Skeletal muscle tissue (tissue), 5 donors: ENCODE results near the gene OR3A3. TPM values are rescaled to one million over a fixed set of nuclear protein-coding genes. Genes with fewer than 3 reads are reported as not detected.

Experiments
- H3K27ac ChIP-seq: one replicate; pipeline ENCODE4 v1.7.0; 2013; ENCODE audit warnings: mild to moderate bottlenecking, low read depth, low read length, inconsistent platforms
- H3K27me3 ChIP-seq, 3 donors: one replicate each; pipeline ENCODE4 v1.7.0; 2013; ENCODE audit warnings: low read length in 3 of 3; ENCODE audit not compliant: control insufficient read depth in 3 of 3, insufficient read depth in 3 of 3
- H3K36me3 ChIP-seq, 3 donors: one replicate each; pipeline ENCODE4 v1.7.0; 2013; ENCODE audit warnings: low read length in 3 of 3; ENCODE audit not compliant: control insufficient read depth in 3 of 3, insufficient read depth in 3 of 3
- H3K4me1 ChIP-seq, 3 donors: one replicate each; pipeline ENCODE4 v1.7.0; 2013; ENCODE audit warnings: low read length in 3 of 3, mild to moderate bottlenecking in 3 of 3; ENCODE audit not compliant: control insufficient read depth in 3 of 3, insufficient read depth in 3 of 3
- H3K4me3 ChIP-seq, 3 donors: one replicate each; pipeline ENCODE4 v1.7.0; 2013; ENCODE audit warnings: low read length in 3 of 3
- H3K9ac ChIP-seq, 3 donors: one replicate each; pipeline ENCODE4 v1.7.0; 2013; ENCODE audit warnings: low read length in 3 of 3, mild to moderate bottlenecking in 3 of 3, moderate library complexity in 2 of 3, low read depth in 1 of 3
- H3K9me3 ChIP-seq, 3 donors: one replicate each; pipeline ENCODE4 v1.7.0; 2013; ENCODE audit warnings: low read length in 3 of 3; ENCODE audit not compliant: control insufficient read depth in 3 of 3
- small RNA-seq: library from RNA; depleted of rRNA; stranded (forward); fragments of <200 nt; gene quantifications from one replicate; pipeline ENCODE3, GENCODE V24; 2014
- total RNA-seq: library from RNA; depleted of rRNA; stranded (reverse); fragments of >200 nt; gene quantifications from one replicate; pipeline ENCODE4 v1.2.3, GENCODE V29; 2014
- donor health status: Osteomylitis.

OR3A3 gene
- total RNA-seq, 1 donor from 2014 or later: not detected

DNA sequence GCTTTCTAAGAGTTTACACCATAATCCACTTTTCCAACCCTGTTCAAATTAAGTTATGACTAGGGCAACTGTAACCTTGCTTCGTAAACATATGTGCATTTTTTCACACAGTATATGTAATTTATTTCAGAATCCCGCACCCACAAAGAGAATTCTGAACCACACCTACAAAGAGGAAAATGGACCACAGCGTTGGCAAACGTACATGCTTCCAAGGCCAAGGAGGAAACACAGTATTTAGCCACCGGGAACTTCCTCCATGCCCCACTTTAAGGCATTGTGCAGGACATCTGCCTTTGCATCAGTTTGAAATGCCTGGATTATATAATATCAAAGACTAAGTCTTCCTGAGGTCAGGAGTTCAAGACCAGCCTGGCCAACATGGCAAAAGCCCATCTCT is 58.4 kb downstream of the OR3A3 start:
- Histone ChIP-seq H3K9me3 (no peaks in the 10 kb centered on the region), H3K4me1 (no peaks in the 10 kb centered on the region), H3K27me3 (no peaks in the 10 kb centered on the region), H3K4me3 (no peak overlapping the region), H3K27ac (no peak overlapping the region), H3K36me3 (no peaks in the 10 kb centered on the region), H3K9ac (no peak overlapping the region)

DNA sequence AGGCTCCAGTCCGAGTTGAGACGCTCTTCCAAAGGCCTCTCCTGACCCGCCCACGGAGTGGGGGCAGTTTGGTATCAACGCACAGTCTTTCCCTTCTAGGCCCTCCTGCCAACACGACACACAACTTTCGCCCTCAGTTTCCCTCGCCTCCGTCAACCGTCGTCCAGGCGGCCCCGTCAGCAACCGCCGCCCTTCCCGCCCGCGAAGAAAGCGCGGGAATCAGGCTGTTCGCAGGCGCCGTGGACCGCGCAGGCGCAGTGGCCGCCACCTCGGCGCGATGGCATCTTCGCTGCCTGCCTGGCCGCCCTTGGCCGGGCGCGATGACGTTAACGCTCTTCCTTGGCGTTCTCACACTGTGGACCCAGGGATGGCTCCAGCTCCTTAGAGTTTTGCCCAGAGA is 60.4 kb downstream of the OR3A3 start, which contains the start of gene SPATA22:
TSS of gene SPATA22 (minus strand) at position 221 of the 400 bp plus-strand sequence. CDS start 2,494 bp downstream, outside the sequence.
- H3K27ac ChIP-seq: no peak within 1 kb of the TSS

GRCh38 chr17:3472137-3472536 is 61.0 kb downstream of the OR3A3 start:
- H3K36me3 ChIP-seq: no peaks in the 10 kb centered on the region
- no peaks in the 10 kb centered on the region for H3K27me3 ChIP-seq
- peaks cover 0 to 3% (median 0%) of the 10 kb centered on the region in 3 donors for H3K4me1 ChIP-seq
- no peak overlapping the region for H3K4me3 ChIP-seq
- no peak overlapping the region for H3K9ac ChIP-seq
- H3K27ac ChIP-seq: no peak overlapping the region
- H3K9me3 ChIP-seq: no peaks in the 10 kb centered on the region

More for the DNA sequence above, 60.4 kb downstream of the OR3A3 start, which contains the start of gene SPATA22:
- peaks cover 0 to 3% (median 0%) of the 10 kb centered on the region in 3 donors for H3K4me1 ChIP-seq
- H3K4me3 ChIP-seq: no peak within 1 kb of the TSS
- no peaks in the 10 kb centered on the region for H3K36me3 ChIP-seq
- H3K9me3 ChIP-seq: no peaks in the 10 kb centered on the region
- H3K9ac ChIP-seq: no peak within 1 kb of the TSS
- H3K27me3 ChIP-seq: no peaks in the 10 kb centered on the region

Small RNA genes lying within 50 kb of the gene (small RNA-seq; reads per million reads assigned to genes)
- not detected for gene OR1AC1P

Other genes with a start within 250 kb of the OR3A3 start
- gene OR1A2, start 213.9 kb upstream of the OR3A3 start, total RNA-seq: not detected
- not detected for gene OR1A1, start 203.7 kb upstream of the OR3A3 start, total RNA-seq
- 0.52 TPM for gene OR3A1, start 113.0 kb upstream of the OR3A3 start, total RNA-seq
- gene OR3A2, start 25.1 kb upstream of the OR3A3 start, total RNA-seq: 1.6 TPM
- gene OR1E1, start 13.0 kb upstream of the OR3A3 start, total RNA-seq: not detected
- not detected for gene OR1E2, start 22.5 kb downstream of the OR3A3 start, total RNA-seq
- gene SPATA22, start 60.4 kb downstream of the OR3A3 start, total RNA-seq: 2.1 TPM
- 1.6 TPM for gene ASPA, start 64.6 kb downstream of the OR3A3 start, total RNA-seq
- 0.52 TPM for gene TRPV3, start 146.4 kb downstream of the OR3A3 start, total RNA-seq
- 2.6 TPM for gene TRPV1, start 198.0 kb downstream of the OR3A3 start, total RNA-seq
- 6.8 TPM for gene SHPK, start 224.9 kb downstream of the OR3A3 start, total RNA-seq
- gene CTNS, start 225.4 kb downstream of the OR3A3 start, total RNA-seq: 11.5 TPM